Neural cell (in vitro differentiated cells): ENCODE data around the gene USP49.

Source experiments
- CTCF ChIP-seq: fragments of 450-650 bp; IDR thresholded peaks from 2 replicates; pipeline ENCODE4 v1.5.1; 2014; ENCODE audit warnings: antibody characterized with exemption, mild to moderate bottlenecking, moderate library complexity; ENCODE audit not compliant: poor library complexity, severe bottlenecking
- RAD21 ChIP-seq: fragments of 450-650 bp; conservative IDR thresholded peaks from 2 replicates; pipeline ENCODE4 v1.6.1; 2014; ENCODE audit warnings: antibody characterized with exemption, mild to moderate bottlenecking, moderate library complexity

GRCh38 chr6:41932378-41932777 lies 37.2 kb upstream of the USP49 start:
- TF ChIP-seq RAD21 (no peak), CTCF (no peak)
